ENCODE results near the gene TBK1. TPM values are rescaled to one million over a fixed set of nuclear protein-coding genes. Genes with fewer than 3 reads are reported as not detected.
"Not testable (repeated sequence)": the region's sequence is repeated elsewhere in the genome, so short reads cannot be mapped to it uniquely, and the experiment has no call there.

The TBK1 gene
- total RNA-seq, 1 donor = 32.1 TPM

GRCh38 chr12:64522807-64523206, 70.9 kb downstream of the TBK1 start:
- no peak for TF ChIP-seq CTCF (IDR thresholded peaks at IDR 0.05; ENCODE audit: insufficient read depth, low read length)
- H3K4me3 ChIP-seq (ENCODE audit: low read depth, low read length) = no peak overlapping the region
- DNase-seq (ENCODE audit: low read depth) = peak; percentile 11

- DNase-seq (ENCODE audit: low read depth) = peak; percentile 57
- not testable (repeated sequence) for H3K4me3 ChIP-seq (ENCODE audit: low read depth, low read length)
These were observed 71.9 kb downstream of the TBK1 start for GRCh38 chr12:64523565-64524444.

GRCh38 chr12:64525461-64526160, 73.7 kb downstream of the TBK1 start:
- no peak for TF ChIP-seq CTCF (IDR thresholded peaks at IDR 0.05; ENCODE audit: insufficient read depth, low read length)
- no peak for DNase-seq (ENCODE audit: low read depth)
- H3K4me3 ChIP-seq (ENCODE audit: low read depth, low read length) = no peak overlapping the region

GRCh38 chr12:64526859-64527258, 74.9 kb downstream of the TBK1 start:
- TF ChIP-seq CTCF (IDR thresholded peaks at IDR 0.05; ENCODE audit: insufficient read depth, low read length) = no peak
- DNase-seq (ENCODE audit: low read depth) = peak; percentile 9
- H3K4me3 ChIP-seq (ENCODE audit: low read depth, low read length) = no peak overlapping the region

- H3K4me3 ChIP-seq (ENCODE audit: low read depth, low read length) = no peak overlapping the region
- no peak for TF ChIP-seq CTCF (IDR thresholded peaks at IDR 0.05; ENCODE audit: insufficient read depth, low read length)
- DNase-seq (ENCODE audit: low read depth) = no peak
These were observed 76.7 kb downstream of the TBK1 start for GRCh38 chr12:64528616-64529015.

- H3K4me3 ChIP-seq (ENCODE audit: low read depth, low read length) = no peak overlapping the region
- DNase-seq (ENCODE audit: low read depth) = no peak
- no peak for TF ChIP-seq CTCF (IDR thresholded peaks at IDR 0.05; ENCODE audit: insufficient read depth, low read length)
These were observed 78.6 kb downstream of the TBK1 start for GRCh38 chr12:64530566-64530965.

- H3K4me3 ChIP-seq (ENCODE audit: low read depth, low read length) = no peak overlapping the region
- DNase-seq (ENCODE audit: low read depth) = no peak
- no peak for TF ChIP-seq CTCF (IDR thresholded peaks at IDR 0.05; ENCODE audit: insufficient read depth, low read length)
These were observed 79.9 kb downstream of the TBK1 start for GRCh38 chr12:64531665-64532334.
